ENCODE data around the gene TRIM43B.
"Not testable (repeated sequence)": the region's sequence is repeated elsewhere in the genome, so short reads cannot be mapped to it uniquely, and the experiment has no call there.

Gene TRIM43B

DNA sequence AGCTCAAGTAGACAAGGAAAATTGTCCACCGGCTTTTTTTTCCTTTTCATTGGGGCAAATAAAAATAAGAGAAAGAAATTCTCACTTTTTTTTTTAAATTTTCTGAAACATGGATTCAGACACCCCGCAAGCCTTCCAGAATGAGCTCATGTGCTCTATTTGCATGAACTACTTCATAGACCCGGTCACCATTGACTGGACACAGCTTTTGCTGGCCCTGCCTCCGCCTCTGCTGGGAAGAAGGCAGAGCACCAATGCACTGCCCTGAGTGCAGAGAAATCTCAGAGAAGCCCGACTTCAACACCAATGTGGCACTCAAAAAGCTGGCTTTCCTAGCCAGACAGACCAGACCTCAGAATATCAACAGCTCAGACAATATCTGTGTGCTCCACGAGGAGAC, 30.2 kb upstream of the TRIM43B start:
- DNase-seq (ENCODE audit: low spot score): no peak
- in situ Hi-C loops (cut with MboI; ENCODE audit: low sequenced_read_pairs, unreplicated experiment): no loop called here
- TF ChIP-seq, protein P1, sequence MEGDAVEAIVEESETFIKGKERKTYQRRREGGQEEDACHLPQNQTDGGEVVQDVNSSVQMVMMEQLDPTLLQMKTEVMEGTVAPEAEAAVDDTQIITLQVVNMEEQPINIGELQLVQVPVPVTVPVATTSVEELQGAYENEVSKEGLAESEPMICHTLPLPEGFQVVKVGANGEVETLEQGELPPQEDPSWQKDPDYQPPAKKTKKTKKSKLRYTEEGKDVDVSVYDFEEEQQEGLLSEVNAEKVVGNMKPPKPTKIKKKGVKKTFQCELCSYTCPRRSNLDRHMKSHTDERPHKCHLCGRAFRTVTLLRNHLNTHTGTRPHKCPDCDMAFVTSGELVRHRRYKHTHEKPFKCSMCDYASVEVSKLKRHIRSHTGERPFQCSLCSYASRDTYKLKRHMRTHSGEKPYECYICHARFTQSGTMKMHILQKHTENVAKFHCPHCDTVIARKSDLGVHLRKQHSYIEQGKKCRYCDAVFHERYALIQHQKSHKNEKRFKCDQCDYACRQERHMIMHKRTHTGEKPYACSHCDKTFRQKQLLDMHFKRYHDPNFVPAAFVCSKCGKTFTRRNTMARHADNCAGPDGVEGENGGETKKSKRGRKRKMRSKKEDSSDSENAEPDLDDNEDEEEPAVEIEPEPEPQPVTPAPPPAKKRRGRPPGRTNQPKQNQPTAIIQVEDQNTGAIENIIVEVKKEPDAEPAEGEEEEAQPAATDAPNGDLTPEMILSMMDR (IDR thresholded peaks at IDR 0.05; ENCODE audit: borderline replicate concordance, control extremely low read depth, extremely low read depth, insufficient read depth, missing control alignments): no peak

GRCh38 chr2:95514226-95514625, 29.7 kb upstream of the TRIM43B start:
- in situ Hi-C loops (cut with MboI; ENCODE audit: low sequenced_read_pairs, unreplicated experiment); DNase-seq (ENCODE audit: low spot score): not testable (repeated sequence)

DNA sequence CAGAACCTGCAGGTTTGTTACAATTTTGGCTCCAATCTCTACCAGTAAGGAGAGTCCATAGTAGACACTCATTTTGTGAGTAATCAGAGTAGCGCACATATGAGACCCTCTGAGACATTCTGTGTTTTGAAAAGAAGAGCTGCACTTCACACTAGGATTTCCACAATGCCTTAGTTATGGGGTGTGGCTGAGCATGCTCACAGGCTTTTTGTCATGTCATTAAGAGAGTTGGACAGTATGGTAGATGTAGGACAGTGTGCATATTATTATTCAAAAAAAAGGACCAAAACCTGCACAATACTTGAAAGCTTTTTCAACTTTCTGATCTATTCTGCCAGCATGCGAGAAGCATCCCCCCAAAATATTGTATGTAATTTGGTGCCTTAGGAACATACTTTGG, 24.9 kb upstream of the TRIM43B start:
- no peak for DNase-seq (ENCODE audit: low spot score)
- TF ChIP-seq, protein P1 (IDR thresholded peaks at IDR 0.05; ENCODE audit: borderline replicate concordance, control extremely low read depth, extremely low read depth, insufficient read depth, missing control alignments): no peak
- in situ Hi-C loops (cut with MboI; ENCODE audit: low sequenced_read_pairs, unreplicated experiment): no loop called here

DNA sequence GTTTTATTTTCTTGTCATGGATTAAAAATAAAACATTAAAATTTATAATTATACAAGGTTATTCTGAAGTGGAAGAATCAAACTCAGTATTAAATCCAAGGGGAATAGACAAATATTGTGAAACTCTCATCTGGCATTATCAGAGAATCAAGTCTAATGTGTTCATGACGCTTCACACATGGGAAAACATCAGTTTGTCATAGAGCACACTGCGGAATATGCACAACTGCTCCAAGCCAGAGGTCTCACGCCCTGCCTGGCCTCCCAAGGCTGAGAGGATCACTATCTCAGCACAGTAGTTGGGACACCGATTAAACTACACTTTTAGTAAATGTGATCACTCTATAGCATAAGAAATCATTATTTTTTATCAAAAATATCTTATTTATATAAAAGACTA, 20.7 kb upstream of the TRIM43B start:
- TF ChIP-seq, protein P1 (IDR thresholded peaks at IDR 0.05; ENCODE audit: borderline replicate concordance, control extremely low read depth, extremely low read depth, insufficient read depth, missing control alignments): no peak
- DNase-seq (ENCODE audit: low spot score): no peak
- in situ Hi-C loops (cut with MboI; ENCODE audit: low sequenced_read_pairs, unreplicated experiment): no loop called here

GRCh38 chr2:95500854-95501253, 16.3 kb upstream of the TRIM43B start:
- TF ChIP-seq, protein P1 (IDR thresholded peaks at IDR 0.05; ENCODE audit: borderline replicate concordance, control extremely low read depth, extremely low read depth, insufficient read depth, missing control alignments): no peak
- in situ Hi-C loops (cut with MboI; ENCODE audit: low sequenced_read_pairs, unreplicated experiment): no loop called here
- no peak for DNase-seq (ENCODE audit: low spot score)

- DNase-seq (ENCODE audit: low spot score); in situ Hi-C loops (cut with MboI; ENCODE audit: low sequenced_read_pairs, unreplicated experiment): not testable (repeated sequence)
Observed at GRCh38 chr2:95492076-95492475, 7.5 kb upstream of the TRIM43B start.

DNA sequence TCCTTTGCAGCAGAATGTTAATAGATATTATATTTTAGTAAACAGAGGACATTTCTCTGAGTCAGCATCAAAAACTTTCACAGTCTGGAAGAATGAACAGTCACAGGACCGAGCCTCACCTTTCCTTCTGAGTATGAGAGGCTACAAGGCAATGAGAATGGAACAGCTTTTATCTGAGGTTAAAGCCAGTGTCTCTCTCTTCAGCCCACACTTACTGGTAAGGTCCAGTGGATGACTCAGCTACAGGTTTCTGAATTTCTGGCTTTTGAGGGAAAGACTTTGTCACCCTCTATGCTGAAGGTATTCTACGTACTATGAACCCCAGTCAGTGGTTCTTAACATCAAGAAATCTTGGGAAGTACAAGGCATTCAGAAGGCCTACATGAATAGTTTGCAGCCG, 9.5 kb downstream of the TRIM43B start:
- in situ Hi-C loops (cut with MboI; ENCODE audit: low sequenced_read_pairs, unreplicated experiment); DNase-seq (ENCODE audit: low spot score): not testable (repeated sequence)

GRCh38 chr2:95467984-95468383, 16.6 kb downstream of the TRIM43B start:
- in situ Hi-C loops (cut with MboI; ENCODE audit: low sequenced_read_pairs, unreplicated experiment); DNase-seq (ENCODE audit: low spot score): not testable (repeated sequence)

DNA sequence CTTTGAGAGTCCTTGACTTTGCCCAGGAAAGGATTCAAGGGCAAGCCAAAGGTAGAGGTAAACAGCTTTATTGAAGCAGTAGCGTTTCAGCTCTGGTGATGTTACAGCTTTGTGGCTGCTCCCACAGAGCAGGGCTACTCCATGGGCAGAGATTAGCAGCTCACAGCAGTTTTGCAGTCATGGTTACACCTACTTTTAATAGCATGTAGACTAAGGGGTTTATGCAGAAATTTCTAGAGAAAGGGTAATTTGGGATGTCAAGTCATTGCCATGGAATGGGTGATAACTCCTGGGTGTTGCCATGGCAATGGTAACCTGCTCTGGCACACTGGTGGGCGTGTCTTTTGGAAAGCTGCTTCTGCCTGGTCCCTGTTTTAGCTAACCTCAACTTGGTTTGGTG, 18.0 kb downstream of the TRIM43B start:
- in situ Hi-C loops (cut with MboI; ENCODE audit: low sequenced_read_pairs, unreplicated experiment); DNase-seq (ENCODE audit: low spot score): not testable (repeated sequence)

- in situ Hi-C loops (cut with MboI; ENCODE audit: low sequenced_read_pairs, unreplicated experiment); DNase-seq (ENCODE audit: low spot score): not testable (repeated sequence)
Observed at GRCh38 chr2:95463292-95463691, 21.3 kb downstream of the TRIM43B start.

DNA sequence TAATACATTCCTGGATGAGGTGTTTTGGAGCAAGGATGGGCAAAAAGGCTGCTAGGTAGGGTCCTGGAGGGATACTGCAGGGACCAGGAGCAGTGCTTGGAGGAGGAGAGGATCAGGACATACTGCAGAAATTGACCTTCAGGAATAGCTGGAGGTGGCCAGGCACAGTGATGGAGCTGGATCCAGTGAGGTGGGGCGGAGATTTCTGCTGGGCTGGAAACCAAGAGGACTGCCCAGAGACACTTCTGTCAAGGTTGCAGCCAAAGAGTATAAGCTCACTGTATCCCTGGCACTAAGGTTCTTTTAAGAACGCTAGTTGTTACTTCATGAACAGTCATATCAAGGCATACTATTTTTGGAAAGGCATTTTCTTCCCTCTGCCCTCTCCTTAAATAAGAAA, 39.2 kb downstream of the TRIM43B start:
- in situ Hi-C loops (cut with MboI; ENCODE audit: low sequenced_read_pairs, unreplicated experiment); DNase-seq (ENCODE audit: low spot score): not testable (repeated sequence)

- in situ Hi-C loops (cut with MboI; ENCODE audit: low sequenced_read_pairs, unreplicated experiment); DNase-seq (ENCODE audit: low spot score): not testable (repeated sequence)
Observed at GRCh38 chr2:95442474-95443099, 42.0 kb downstream of the TRIM43B start.

GRCh38 chr2:95435872-95436209, 48.7 kb downstream of the TRIM43B start:
- in situ Hi-C loops (cut with MboI; ENCODE audit: low sequenced_read_pairs, unreplicated experiment); DNase-seq (ENCODE audit: low spot score): not testable (repeated sequence)

- in situ Hi-C loops (cut with MboI; ENCODE audit: low sequenced_read_pairs, unreplicated experiment); DNase-seq (ENCODE audit: low spot score): not testable (repeated sequence)
Observed at GRCh38 chr2:95435162-95435871, 49.2 kb downstream of the TRIM43B start.
